HG03135 (cell line): ENCODE data around the gene LRP6.
"Not testable (repeated sequence)": the region's sequence is repeated elsewhere in the genome, so short reads cannot be mapped to it uniquely, and the experiment has no call there.

Source experiments
- ATAC-seq: cut with Tn5 transposase; IDR thresholded peaks from one replicate; pipeline ENCODE4 v1.9.1; 2021; ENCODE audit warnings: mild to moderate bottlenecking, moderate library complexity; ENCODE audit not compliant: unreplicated experiment

LRP6 gene

DNA sequence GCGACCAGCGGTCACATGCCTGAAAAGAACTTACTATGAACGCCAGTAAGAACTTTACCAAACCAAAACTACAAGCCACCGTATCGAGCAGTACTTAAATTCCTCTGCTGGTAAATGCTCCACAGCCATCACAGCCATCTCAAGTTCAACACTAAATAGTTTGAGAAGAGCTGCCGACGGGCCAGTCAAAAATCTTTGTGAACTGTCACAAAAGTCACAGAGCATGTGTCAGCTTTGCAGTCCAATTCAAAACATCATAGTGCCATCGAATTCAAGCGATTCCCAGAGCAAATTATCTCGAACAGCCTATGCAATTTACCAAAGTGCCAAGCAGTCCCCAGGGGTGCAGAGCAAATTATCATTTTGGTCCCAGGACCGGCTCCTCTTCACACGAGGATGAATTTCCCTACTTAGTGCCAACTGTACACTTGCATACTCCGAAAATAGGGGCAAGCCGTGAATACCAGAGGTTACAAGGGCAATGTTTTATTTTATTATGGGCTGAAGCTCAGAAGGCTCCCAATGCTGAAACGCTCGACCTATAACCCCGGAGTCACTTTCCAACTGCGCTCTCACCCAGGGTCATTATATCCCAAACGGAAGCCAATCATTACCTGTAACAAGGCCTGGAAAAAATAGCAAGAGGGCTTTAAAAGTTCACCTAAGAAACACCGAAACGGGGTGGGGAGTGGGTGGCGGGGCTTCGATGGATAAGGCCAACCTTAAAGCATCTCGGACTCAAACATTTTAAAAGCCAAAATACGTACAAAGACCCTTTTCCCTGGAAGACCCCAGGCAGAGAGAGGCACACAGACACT is 1.1 kb downstream of the LRP6 start:
- ATAC-seq = no peak

DNA sequence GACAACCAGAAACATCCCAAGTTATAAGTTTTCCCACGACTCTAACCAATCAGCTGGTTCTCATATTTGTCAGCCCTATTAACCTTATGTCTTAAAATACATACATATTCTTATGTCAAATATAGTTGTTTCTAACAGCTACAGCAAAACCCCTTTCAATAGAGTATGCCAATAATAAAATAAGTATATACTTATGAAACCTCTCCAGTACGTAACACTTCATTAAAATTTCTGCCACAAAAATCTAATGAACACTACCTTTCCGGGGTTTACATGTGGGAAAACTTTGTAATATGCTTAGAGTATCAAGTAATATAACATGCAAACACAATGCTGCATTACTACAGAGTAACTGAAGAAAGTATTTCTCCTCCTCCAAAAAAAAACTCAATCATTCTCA is 1.8 kb downstream of the LRP6 start:
- ATAC-seq = no peak

DNA sequence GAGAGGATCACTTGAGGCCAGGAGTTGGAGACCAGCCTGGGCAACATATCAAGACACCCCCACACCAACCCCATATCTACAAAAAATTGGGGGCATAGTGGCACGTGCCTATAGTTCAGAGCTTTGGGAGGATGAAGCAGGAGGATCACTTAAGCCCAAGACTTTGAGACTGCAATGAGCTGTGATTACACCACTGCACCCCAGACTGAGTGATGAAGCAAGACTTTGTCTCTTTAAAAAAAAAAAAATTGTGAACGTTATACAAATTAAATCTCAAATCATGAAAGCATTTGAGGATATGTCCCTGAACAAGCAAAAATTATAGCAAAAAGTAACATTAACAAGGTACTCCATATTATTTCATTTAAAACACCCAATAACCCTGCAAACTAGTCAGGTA is 2.9 kb downstream of the LRP6 start:
- no peak for ATAC-seq

DNA sequence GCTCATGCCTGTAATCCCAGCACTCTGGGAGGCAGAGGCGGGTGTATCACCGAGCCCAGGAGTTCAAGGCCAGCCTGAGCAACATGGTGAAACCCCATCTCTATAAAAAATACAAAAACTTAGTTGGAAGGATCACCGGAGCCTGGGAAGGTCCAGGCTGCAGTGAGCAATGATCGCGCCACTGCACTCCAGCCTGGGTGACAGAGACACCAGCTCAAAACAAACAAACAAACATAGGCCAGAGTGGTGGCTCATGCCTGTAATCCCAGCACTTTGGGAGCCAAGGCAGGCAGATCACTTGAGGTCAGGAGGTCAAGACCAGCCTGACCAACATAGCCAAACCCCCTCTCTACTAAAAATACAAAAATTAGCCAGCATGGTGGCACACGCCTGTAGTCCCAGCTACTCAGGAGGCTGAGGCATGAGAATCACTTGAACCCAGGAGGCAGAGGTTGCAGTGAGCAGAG is 10.5 kb downstream of the LRP6 start:
- not testable (repeated sequence) for ATAC-seq

DNA sequence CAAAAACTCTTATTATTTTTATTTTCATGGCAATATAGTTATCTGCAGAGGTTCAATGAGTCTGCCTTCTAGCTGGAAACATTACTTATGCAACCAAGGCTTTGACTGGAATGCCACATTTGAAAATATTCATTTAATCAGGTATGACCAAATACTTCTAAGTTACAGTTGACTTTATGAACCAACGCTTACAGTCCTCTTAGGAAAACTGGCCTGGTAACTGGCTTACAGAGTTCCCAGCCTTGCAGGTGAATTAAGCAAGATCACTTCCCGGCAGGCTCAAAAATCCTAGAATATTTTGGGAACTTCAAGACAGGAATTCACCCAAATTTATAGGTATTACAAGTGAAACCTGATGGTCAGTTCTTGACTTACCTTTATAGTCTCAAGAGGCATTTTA is 12.3 kb downstream of the LRP6 start:
- ATAC-seq = no peak

DNA sequence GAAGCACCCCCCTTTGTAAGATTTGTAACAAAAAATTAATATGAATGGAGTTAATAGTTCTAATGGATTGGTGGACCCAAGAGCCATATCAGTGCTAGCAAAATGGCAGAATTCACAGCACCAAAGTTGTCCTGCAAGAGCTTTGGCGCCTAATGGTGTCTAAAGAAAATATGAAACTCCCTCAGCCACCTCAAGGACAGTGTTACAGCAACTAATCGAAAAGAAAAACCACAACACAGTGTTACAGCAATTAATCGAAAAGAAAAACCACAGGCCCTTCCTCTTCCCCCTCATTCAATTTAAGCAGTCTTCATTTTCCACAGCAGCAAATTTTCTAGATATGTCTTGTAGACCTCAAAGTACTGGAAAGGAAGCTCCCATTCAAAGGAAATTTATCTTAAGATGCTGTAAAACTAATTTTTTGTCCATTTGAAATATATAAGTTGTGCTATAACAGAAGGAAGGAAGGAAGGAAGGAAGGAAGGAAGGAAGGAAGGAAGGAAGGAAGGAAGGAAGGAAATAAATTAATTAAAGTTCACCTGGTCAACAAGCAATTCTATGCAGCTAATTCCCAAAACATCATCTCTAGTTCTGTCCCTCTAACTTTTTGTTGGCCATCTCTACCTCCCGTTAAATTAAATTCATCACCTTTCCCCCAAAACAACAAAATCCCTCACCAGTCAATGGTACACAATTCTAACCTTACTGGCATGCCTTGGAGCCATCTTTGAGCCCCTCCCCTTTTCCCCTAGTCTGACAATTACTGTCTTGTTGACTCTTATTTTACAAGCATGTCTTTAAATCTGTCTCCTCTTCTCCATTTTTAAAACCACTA is 17.4 kb downstream of the LRP6 start:
- ATAC-seq = no peak

DNA sequence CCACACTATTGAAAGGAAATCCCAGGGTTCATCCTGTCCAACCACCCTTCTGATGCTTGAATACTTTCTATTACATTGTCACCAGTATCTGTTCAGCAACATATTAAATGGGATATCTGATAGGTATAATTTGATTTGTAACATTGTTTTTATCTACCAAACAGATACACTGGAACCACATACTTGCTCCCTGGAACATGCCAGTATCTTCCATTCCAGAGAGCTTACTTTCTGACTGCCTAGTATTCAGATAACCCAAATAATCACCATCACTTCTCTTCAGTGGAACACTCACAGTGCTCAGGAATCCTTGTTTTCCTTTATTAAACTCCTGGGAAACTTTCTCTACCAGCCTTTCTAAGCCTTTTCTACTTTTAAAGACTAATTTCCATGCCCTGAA is 19.3 kb downstream of the LRP6 start:
- ATAC-seq = no peak

DNA sequence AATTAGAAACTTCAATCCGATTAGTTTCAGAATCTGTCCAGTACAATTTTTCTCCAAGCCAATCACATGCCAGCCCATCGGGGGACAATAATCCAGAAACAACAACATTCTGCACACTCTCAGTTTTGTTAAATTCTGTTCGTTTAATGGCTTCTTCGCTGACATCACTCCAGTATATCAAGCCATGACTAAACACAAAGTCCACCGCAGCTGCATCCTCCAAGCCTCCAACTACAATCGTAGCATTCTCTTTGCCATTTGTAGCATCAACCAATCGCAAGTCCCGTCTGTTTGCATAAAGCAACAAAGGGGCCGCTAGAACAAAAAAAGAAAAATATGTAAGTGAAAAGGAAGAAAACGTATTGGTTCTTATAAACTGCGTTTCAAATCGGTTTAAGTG is 22.5 kb downstream of the LRP6 start:
- no peak for ATAC-seq

DNA sequence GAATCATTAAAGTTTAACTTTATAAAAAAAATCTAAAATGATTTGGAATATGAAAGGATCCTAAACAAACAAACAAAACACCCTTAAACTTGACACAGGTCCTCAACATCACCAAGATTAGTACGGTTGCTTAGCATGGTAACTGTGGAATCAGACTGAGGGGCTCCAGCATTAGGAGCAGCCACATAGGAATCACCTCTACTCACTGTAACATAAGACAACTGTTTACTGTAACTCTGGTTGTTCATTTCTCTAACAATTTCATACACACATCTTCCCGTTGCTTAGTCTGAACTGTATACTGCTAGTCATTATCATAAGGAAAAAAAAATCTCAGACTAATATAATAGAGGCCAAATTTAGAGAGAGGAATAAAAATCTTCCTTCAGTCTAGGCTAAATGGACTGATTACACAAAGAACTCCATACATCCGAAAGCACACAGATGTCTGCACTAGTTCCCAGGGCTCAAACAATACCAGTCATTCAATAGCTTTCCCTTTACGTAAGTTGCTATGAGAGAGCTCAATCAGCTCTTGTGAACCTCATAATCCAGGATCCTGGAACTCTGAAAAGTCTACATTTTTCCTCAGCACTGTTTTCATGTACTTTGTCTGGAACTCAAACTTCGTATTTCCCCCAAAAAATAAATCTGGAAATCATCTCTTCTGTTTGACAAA is 26.0 kb downstream of the LRP6 start:
- no peak for ATAC-seq

DNA sequence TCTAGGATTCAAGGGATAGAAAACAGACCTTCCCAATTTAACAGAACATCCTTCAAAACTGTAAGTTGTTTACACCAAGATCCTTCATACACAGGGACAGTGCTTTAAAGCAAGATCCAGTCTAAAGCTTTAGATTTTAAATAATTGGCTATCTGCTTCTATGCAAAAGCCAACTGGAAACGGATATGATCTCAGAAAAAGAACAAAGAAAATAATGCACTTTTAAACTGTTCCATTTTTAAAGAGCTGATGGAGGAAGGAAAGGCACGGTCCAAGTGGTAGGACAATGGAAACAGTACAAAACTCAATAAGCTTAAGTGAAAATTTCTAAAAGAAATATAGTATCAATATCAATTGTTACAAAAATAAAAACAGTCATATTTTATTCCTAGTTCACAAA is 27.7 kb downstream of the LRP6 start:
- ATAC-seq = no peak

DNA sequence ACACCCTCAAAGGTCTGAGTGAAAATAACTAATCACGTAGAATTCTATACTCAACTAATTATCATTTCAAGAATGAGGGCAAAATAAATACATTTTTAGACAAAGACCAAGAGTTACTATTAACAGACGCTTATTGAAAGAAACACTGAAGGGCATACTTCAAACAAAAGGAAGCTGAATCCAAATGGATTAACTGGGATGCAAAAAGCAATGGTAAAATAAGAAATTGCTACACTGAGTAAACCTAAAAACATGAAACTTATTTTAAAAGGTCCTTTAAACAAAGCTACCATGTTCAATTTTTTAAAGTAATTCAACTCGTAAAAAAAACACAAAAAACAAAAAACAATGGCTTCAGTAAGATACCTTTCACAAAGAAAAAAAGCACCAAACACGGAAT is 28.2 kb downstream of the LRP6 start:
- no peak for ATAC-seq

DNA sequence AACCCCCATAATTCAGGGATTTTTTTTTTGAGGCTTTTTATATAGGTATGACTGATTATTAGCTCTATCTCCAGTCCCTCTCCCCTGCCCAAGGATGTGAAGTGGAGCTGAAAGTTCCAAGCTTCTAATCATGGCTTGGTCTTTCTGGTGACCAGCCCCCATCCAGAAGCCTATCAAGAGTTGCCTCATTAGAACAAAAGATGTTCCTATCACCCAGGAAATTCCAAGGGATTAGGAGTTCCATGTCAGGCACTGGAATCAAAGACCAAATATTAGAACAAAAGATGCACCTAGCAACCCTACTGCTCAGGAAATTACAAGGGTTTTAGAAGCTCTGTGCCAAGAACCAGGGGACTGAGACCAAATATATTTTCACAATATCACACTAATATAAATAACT is 29.9 kb downstream of the LRP6 start:
- no peak for ATAC-seq

DNA sequence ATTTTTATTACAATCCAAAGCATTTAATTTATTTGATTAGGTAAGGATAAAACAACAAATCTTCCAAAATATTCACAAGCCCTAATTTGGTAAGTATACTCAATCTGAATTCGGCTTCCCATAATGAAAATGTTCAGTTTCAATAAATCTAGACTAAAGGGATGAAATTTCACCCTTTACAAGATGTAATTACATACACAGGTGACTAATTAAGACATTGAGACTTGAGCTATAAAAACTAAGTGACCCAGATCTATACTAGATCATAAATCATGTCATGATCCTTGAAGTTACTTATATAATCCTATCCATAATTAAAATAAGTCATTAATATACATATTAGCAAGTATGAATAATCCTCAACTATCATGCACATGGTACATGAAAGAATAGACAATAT is 36.6 kb downstream of the LRP6 start:
- no peak for ATAC-seq

DNA sequence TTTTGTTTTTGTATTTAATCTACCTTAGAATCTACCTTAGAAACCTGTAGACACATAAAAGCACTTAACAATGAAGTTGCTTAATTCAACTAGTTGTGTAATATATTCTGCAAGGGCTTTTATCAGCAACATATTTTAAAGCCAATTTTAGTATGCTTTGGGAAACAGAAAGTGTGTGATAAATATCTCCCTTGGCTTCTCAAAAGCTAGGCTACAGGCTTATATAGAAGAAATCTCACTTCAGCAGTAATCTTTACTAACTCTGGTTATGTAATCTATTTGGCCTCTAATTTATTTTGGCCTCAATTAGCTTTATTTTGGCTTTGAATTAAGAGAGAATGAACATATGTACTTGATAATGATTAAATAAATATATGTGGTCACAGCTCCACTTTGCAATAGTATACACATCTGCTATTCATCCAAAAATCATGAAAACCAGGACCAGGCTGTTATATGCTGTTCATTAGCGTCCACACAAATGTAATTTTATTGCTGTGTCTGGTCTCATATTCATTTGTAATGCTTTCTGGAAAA is 37.2 kb downstream of the LRP6 start:
- ATAC-seq = no peak

DNA sequence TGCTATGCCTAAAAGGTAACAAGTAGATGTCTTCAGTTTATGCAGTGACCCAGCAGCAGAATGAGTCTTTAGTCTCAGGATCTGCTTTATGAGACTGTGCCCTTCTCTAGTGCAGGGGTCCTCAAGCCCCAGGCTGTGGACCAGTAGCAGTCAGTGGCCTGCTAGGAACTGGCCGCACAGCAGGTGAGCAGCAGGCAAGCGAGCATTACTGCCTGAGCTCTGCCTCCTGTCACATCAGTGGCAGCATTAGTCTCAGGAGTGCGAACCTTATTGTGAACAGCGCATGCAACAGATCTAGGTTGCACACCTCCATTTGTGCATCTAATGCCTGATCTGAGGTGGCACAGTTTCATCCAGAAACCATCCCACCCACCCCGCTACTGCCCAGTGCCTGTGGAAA is 38.4 kb downstream of the LRP6 start:
- no peak for ATAC-seq

DNA sequence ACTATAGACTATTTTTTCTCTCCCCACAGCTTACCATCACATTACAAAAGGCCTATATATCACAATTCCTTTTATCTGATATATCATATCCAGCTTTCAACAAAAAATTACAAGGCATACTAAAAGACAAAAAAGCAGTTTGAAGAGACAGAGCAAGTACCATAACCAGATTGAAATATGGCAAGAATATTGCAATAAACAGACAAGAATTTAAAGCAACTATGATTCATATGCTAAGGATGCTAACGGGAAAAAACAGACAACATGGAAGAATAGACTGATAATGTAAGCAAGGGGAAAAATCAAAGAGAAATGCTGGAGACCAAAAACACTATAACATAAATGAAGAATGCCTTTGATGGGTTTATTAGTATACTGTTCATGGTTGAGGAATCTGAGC is 40.7 kb downstream of the LRP6 start:
- no peak for ATAC-seq

DNA sequence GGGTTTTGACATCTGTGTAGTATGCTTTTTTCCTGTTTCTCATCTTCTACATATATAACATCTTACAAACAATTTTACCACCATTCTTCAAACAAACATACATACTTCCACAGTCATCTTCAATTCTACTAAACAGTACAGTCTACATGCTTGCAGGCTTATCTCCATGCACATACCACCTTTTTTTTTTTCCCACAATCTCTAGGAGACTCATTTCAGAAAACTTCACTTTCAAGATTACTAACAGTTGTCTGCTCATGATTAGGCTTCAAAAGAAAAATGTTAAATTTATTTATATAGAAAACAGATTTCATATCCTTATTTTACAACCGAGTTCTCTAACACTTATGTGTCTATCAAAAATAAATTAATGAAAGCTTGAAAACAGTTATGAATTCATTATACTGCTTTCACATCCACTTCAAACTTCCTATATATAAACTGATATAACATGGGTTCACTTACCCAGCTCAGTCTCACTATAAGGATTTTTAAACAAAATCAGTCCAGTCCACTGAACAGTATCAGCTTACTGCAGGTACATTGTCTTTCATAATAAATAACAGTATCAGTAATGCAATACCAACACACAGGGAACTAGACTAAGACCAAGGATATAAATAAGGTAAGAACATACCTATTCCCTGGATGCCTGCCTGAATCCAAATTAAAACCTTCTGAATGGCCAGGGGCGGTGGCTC is 42.5 kb downstream of the LRP6 start:
- no peak for ATAC-seq

DNA sequence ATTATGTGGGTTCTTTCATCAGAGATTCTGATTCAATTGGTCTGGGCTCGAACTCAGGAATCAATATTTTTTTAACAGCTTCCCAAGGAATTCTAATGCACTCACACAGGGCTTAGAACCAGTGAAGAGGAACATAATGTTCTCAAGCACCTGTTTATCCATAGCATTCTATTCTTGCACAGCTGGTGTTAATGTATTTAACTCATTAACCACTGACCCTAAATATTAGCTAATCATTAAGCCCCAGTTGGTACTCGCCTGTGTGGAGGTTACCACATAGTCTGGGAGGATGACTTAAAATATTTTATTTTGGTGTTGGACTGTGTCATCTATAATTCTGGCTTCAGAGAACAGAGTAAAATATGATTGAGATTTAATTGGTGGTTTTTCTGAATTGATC is 45.3 kb downstream of the LRP6 start:
- ATAC-seq = no peak

DNA sequence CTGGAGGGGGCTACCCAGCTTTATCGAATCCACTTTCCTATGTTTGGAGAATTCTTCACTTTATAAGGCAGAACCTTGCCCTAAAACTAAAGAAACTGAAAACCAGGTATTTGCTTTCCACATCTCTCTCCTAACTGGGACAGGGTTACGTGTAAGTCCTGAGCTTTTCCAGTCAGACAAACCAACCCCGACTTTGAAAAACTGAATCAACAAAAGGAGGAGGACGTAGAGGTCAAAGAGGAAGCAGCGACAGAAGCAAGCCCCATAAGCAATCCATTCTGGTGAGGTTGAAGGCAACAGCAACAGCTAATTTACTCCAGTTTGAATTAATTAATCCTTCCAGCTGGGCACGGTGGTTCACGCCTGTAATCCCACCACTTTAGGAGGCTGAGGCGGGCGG is 47.2 kb downstream of the LRP6 start:
- ATAC-seq = no peak

DNA sequence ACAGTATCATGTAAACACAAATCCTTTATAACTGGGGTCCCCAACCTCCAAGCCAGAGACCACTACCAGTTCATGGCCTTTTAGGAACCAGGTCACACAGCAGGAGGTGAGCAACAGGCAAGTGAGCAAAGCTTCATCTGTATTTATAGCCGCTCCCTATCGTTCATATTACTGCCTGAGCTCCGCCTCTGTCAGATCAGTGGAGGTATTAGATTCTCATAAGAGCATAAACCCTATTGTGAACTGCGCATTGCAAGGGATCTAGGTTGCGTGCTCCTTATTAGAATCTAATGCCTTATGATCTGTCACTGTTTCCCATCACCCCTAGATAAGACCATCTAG is 49.9 kb downstream of the LRP6 start:
- ATAC-seq = no peak
